ENCODE measurements around the gene SFXN3. TPM values are rescaled to one million over a fixed set of nuclear protein-coding genes. Genes with fewer than 3 reads are reported as not detected.
A peak's percentile ranks its signal among the peaks of the same experiment; 100 is the strongest.

Gene SFXN3
- polyA plus RNA-seq, 4 donors = 35.0 to 222 (median 87.5) TPM

DNA sequence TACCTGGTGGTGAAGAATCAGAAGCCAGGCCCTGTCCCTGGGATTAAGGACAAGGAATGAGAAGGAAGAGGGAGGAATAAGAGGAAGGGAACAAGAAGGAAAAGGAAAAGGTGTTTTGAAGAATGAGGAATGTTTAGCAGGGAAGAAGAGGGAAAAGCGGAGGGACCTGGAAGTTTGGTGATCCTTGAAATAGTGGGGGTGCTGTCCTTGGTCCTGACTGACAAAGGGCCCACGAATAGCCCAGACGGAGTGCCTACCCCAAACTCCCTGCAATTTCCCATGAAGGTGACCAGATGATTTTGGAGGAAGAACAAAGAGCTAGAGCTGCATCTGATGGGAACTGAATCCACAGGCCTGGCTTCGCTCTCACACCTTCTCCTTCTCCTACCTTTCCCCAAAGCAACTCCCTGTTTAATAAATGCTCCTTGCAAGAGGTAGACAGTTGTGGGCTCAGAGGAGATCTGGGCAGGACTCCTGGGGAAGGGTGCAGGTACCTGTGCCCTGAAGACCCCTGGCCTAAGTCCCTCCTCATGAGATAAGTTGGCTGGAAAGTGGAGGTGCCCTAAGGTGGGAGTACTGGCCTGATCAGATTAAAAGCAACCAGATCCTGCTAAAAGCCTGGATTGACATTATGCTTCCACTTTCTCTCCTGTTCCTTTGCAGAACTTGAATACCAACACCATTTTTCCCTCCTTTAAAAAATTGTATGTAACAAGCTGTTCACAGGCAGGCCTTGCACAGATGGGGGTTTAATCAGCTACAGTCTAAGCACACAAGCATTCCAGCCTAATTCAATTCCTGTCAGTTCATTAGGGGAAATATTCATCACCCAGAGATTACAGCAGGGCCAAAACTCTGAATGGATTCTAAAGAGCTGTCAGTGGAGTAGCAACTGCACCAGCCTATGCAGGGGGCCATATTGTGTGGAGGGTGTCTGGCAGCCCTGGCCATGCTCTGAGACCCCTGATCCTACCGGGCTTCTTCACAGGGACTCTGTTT lies 50.2 kb downstream of the SFXN3 start:
- 33 to 36% (median 35%) methylated on average over 5 of the region's 5 CpGs for WGBS, 3 donors
- Histone ChIP-seq H3K27ac (ENCODE audit: low read depth in 1 of 3, low read length in 2 of 3) (no peak overlapping the region), H3K36me3 (ENCODE audit: control insufficient read depth in 3 of 3, insufficient read depth in 2 of 3, low read depth in 1 of 3, low read length in 3 of 3) (no peaks in the 10 kb centered on the region), H3K27me3 (ENCODE audit: control insufficient read depth in 3 of 3, insufficient read depth in 3 of 3, low read length in 3 of 3) (peaks cover 0 to 63% (median 23%) of the 10 kb centered on the region in 3 donors), H3K4me1 (ENCODE audit: control insufficient read depth in 3 of 3, insufficient read depth in 2 of 3, low read depth in 1 of 3, low read length in 2 of 3) (no peaks in the 10 kb centered on the region), H3K4me3 (ENCODE audit: low read depth in 1 of 3, low read length in 3 of 3) (no peak overlapping the region), H3K9me3 (ENCODE audit: control insufficient read depth in 2 of 2, insufficient read depth in 1 of 2, low read depth in 1 of 2, low read length in 1 of 2) (no peaks in the 10 kb centered on the region)
- no peak for FAIRE-seq
- DNase-seq = peak in 1 of 2 donors; percentile 49

DNA sequence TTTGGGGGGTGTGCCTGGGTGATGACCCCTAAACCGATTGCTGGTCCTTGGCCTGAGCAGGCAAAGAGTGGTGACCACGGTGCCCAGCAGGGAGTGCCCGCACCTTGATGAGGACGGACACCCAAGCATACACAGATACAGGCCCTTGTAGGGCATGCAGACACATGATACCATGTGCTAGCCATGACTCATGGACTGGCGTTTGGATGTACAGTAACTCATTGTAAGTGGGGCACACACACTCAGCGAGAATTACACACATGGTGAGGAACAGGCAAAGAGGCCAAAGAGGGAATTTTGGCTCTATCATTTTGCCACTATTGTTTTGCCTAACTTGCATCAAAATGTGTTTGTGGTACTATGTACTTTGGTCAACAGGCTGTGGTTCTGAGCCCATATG lies 54.8 kb downstream of the SFXN3 start:
- 31 to 64% (median 48%) methylated on average over 6 of the region's 6 CpGs for WGBS, 3 donors
- Histone ChIP-seq H3K27ac (ENCODE audit: low read depth in 1 of 3, low read length in 2 of 3) (no peak overlapping the region), H3K9me3 (ENCODE audit: control insufficient read depth in 2 of 2, insufficient read depth in 1 of 2, low read depth in 1 of 2, low read length in 1 of 2) (no peaks in the 10 kb centered on the region), H3K4me3 (ENCODE audit: low read depth in 1 of 3, low read length in 3 of 3) (no peak overlapping the region), H3K36me3 (ENCODE audit: control insufficient read depth in 3 of 3, insufficient read depth in 2 of 3, low read depth in 1 of 3, low read length in 3 of 3) (no peaks in the 10 kb centered on the region), H3K27me3 (ENCODE audit: control insufficient read depth in 3 of 3, insufficient read depth in 3 of 3, low read length in 3 of 3) (peaks cover 0 to 76% (median 28%) of the 10 kb centered on the region in 3 donors), H3K4me1 (ENCODE audit: control insufficient read depth in 3 of 3, insufficient read depth in 2 of 3, low read depth in 1 of 3, low read length in 2 of 3) (peaks cover 0 to 6% (median 0%) of the 10 kb centered on the region in 3 donors)
- FAIRE-seq (no peak), DNase-seq (no peak)

DNA sequence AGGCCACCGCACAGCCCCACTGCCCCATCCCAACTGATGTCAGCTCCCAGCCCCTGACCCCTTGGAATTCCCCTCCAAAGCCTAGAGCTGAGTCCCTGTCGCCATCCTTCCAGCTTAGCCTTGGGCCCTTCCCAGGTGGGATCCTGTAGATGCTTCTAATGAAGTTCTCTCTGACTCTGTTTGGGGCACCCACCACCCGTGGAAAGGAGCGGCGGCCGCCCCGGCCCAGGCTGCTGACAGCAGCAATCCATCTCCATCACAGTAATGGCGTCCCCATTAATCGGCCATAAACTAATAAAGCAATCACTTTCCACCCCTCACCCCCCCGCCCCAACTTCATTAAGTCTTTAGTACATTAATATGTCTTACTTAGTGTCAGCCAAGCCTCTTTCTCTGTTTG lies 56.3 kb downstream of the SFXN3 start:
- WGBS, 3 donors = 21 to 35% (median 25%) methylated on average over 10 of the region's 10 CpGs
- FAIRE-seq = no peak
- Histone ChIP-seq H3K4me3 (ENCODE audit: low read depth in 1 of 3, low read length in 3 of 3) (no peak overlapping the region), H3K4me1 (ENCODE audit: control insufficient read depth in 3 of 3, insufficient read depth in 2 of 3, low read depth in 1 of 3, low read length in 2 of 3) (peaks cover 0 to 6% (median 0%) of the 10 kb centered on the region in 3 donors), H3K36me3 (ENCODE audit: control insufficient read depth in 3 of 3, insufficient read depth in 2 of 3, low read depth in 1 of 3, low read length in 3 of 3) (no peaks in the 10 kb centered on the region), H3K9me3 (ENCODE audit: control insufficient read depth in 2 of 2, insufficient read depth in 1 of 2, low read depth in 1 of 2, low read length in 1 of 2) (no peaks in the 10 kb centered on the region), H3K27ac (ENCODE audit: low read depth in 1 of 3, low read length in 2 of 3) (no peak overlapping the region), H3K27me3 (ENCODE audit: control insufficient read depth in 3 of 3, insufficient read depth in 3 of 3, low read length in 3 of 3) (peaks cover 0 to 82% (median 25%) of the 10 kb centered on the region in 3 donors)
- no peak for DNase-seq

DNA sequence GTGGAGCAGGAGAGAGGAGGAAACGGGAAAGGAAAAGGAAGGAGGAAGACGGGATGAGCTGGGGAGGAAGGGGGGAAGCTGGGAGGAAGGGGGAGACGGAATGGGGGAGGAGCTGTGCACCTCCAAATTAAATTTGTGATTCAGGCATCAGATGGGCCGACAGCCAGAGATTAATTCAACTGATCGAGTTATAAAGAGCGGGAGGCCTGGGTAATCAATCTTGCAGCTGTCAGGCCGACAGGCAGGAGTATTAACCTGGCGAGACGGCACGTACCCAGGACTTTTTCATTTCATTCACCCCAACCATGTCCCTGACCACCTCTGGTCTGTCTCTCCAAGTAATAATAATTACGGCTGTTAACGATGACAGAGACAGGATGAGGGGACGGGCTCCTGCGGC lies 56.9 kb downstream of the SFXN3 start:
- DNase-seq (no peak), FAIRE-seq (no peak)
- Histone ChIP-seq H3K36me3 (ENCODE audit: control insufficient read depth in 3 of 3, insufficient read depth in 2 of 3, low read depth in 1 of 3, low read length in 3 of 3) (no peaks in the 10 kb centered on the region), H3K27ac (ENCODE audit: low read depth in 1 of 3, low read length in 2 of 3) (no peak overlapping the region), H3K4me3 (ENCODE audit: low read depth in 1 of 3, low read length in 3 of 3) (no peak overlapping the region), H3K27me3 (ENCODE audit: control insufficient read depth in 3 of 3, insufficient read depth in 3 of 3, low read length in 3 of 3) (peaks cover 0 to 82% (median 27%) of the 10 kb centered on the region in 3 donors), H3K9me3 (ENCODE audit: control insufficient read depth in 2 of 2, insufficient read depth in 1 of 2, low read depth in 1 of 2, low read length in 1 of 2) (no peaks in the 10 kb centered on the region), H3K4me1 (ENCODE audit: control insufficient read depth in 3 of 3, insufficient read depth in 2 of 3, low read depth in 1 of 3, low read length in 2 of 3) (peaks cover 0 to 6% (median 0%) of the 10 kb centered on the region in 3 donors)
- WGBS, 3 donors = 8 to 21% (median 12%) methylated on average over 14 of the region's 14 CpGs

DNA sequence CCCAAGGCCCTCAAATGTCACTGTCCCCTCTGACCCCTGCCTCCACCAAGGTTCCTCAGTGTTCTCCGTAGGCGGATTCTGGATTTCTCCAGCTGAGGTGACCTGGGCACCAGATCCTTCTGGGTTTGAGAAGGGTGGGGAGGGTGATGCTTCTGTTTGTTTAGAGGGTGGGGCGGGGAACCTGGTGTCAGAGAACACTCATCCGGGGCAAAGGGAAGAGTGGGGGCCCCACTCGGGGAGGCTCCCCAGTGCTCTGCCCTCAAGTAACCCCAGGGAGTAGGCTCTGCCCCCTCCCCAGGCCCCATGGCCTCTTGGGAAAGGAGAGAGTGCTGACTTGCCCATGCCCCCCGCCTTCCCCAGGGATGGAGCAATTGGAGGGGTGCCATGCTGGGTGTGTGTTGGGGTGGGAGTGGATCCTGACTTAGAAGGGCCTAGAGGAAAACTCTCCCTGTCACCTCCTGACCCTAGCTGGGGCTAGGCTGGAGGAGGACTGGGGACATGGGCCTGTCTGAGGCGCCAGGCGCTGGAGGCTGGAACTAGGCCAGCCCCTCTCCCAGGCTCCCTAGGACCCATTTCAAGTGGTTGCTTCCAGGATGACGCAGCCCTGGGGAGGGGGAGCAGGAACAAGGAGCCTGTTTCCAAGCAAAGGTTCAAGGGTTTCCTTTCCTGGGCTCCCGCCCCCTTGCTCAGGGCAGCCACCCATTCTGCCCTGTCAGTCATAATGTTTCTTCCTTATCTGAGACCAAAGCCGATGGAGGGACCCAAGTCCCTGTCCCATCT lies 58.7 kb downstream of the SFXN3 start:
- H3K27me3 ChIP-seq (ENCODE audit: control insufficient read depth in 3 of 3, insufficient read depth in 3 of 3, low read length in 3 of 3) = peaks cover 0 to 84% (median 27%) of the 10 kb centered on the region in 3 donors
- H3K27ac ChIP-seq (ENCODE audit: low read depth in 1 of 3, low read length in 2 of 3) = no peak overlapping the region
- H3K4me1 ChIP-seq (ENCODE audit: control insufficient read depth in 3 of 3, insufficient read depth in 2 of 3, low read depth in 1 of 3, low read length in 2 of 3) = peaks cover 0 to 6% (median 0%) of the 10 kb centered on the region in 3 donors
- no peak for FAIRE-seq
- no peaks in the 10 kb centered on the region for H3K36me3 ChIP-seq (ENCODE audit: control insufficient read depth in 3 of 3, insufficient read depth in 2 of 3, low read depth in 1 of 3, low read length in 3 of 3)
- no peak overlapping the region for H3K4me3 ChIP-seq (ENCODE audit: low read depth in 1 of 3, low read length in 3 of 3)
- 40 to 63% (median 54%) methylated on average over 11 of the region's 11 CpGs for whole genome bisulfite sequencing, 3 donors
- peak in 1 of 2 donors; percentile 18 for DNase-seq
- H3K9me3 ChIP-seq (ENCODE audit: control insufficient read depth in 2 of 2, insufficient read depth in 1 of 2, low read depth in 1 of 2, low read length in 1 of 2) = no peaks in the 10 kb centered on the region

DNA sequence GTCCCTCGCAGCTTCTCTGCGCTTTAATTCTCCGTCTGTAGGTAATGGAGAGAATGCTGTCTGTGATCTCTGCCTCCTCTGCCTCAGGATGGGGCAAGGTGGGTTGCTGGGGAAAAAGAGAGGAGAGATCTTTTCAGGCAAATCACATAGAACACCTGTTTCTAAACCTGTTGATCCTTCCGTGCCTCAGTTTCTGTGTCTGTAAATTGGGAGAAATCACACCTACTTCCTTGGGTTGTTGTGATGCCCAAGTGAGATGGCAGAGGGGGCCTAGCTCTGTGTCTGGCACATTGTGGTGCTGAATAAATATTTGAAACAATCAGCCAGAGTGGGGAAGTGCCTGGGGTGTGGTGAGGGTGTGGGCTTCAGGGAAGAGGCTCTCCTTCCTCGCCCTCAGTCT lies 59.6 kb downstream of the SFXN3 start:
- DNase-seq = no peak
- Histone ChIP-seq H3K9me3 (ENCODE audit: control insufficient read depth in 2 of 2, insufficient read depth in 1 of 2, low read depth in 1 of 2, low read length in 1 of 2) (no peaks in the 10 kb centered on the region), H3K27me3 (ENCODE audit: control insufficient read depth in 3 of 3, insufficient read depth in 3 of 3, low read length in 3 of 3) (peaks cover 0 to 80% (median 19%) of the 10 kb centered on the region in 3 donors), H3K4me3 (ENCODE audit: low read depth in 1 of 3, low read length in 3 of 3) (no peak overlapping the region), H3K27ac (ENCODE audit: low read depth in 1 of 3, low read length in 2 of 3) (no peak overlapping the region), H3K36me3 (ENCODE audit: control insufficient read depth in 3 of 3, insufficient read depth in 2 of 3, low read depth in 1 of 3, low read length in 3 of 3) (no peaks in the 10 kb centered on the region), H3K4me1 (ENCODE audit: control insufficient read depth in 3 of 3, insufficient read depth in 2 of 3, low read depth in 1 of 3, low read length in 2 of 3) (peaks cover 0 to 6% (median 0%) of the 10 kb centered on the region in 3 donors)
- 84 to 90% (median 85%) methylated on average over 5 of the region's 5 CpGs for WGBS, 3 donors
- no peak for FAIRE-seq

Other genes with a start within 250 kb of the SFXN3 start
- gene SLF2, start 118.3 kb upstream of the SFXN3 start, polyA plus RNA-seq = 10 to 100 TPM in 1 of 4 donors, 1 to 10 TPM in 3; 3.8 to 29.2 (median 5.6) TPM
- 100 to 1,000 TPM in 2 of 4 donors, 10 to 100 TPM in 2; 44.9 to 153 (median 104) TPM for gene SEMA4G, start 61.7 kb upstream of the SFXN3 start, polyA plus RNA-seq
- 100 to 1,000 TPM in 3 of 4 donors, 10 to 100 TPM in 1; 90.1 to 122 (median 107) TPM for gene MRPL43, start 43.7 kb upstream of the SFXN3 start, polyA plus RNA-seq
- gene TWNK, start 43.7 kb upstream of the SFXN3 start, polyA plus RNA-seq = 10 to 100 TPM in 1 of 4 donors, 1 to 10 TPM in 3; 1.6 to 10.2 (median 4.7) TPM
- 10 to 100 TPM; 13.6 to 59.6 (median 29.0) TPM for gene LZTS2, start 31.4 kb upstream of the SFXN3 start, polyA plus RNA-seq
- 10 to 100 TPM in 3 of 4 donors, 1 to 10 TPM in 1; 3.1 to 52.6 (median 28.8) TPM for gene PDZD7, start 105 bp upstream of the SFXN3 start, polyA plus RNA-seq
- 10 to 100 TPM in 3 of 4 donors, 1 to 10 TPM in 1; 8.1 to 76.0 (median 33.1) TPM for gene KAZALD1, start 30.8 kb downstream of the SFXN3 start, polyA plus RNA-seq
- gene TLX1, start 100.1 kb downstream of the SFXN3 start, polyA plus RNA-seq = 1 to 10 TPM in 2 of 4 donors, under 1 TPM in 2; 0.27 to 2.7 (median 1.2) TPM
- under 1 TPM in 1 of 4 donors, not detected in 3; 0.04 TPM for gene LBX1, start 198.2 kb downstream of the SFXN3 start, polyA plus RNA-seq

Data from small intestine (tissue), 7 donors.